GM12878 (cell line): ENCODE results near the gene MAS1L. TPM values are rescaled to one million over a fixed set of nuclear protein-coding genes. Genes with fewer than 3 reads are reported as not detected.

ENCODE experiments used
- ATAC-seq: fragments of 200-7000 bp; cut with Tn5 transposase; 3 replicates; pipeline ENCODE4 v1.9.1; 2020; ENCODE audit warnings: mild to moderate bottlenecking, moderate library complexity
- BruUV-seq: library from RNA; stranded (reverse); fragments of 400-500 nt; replicated peaks from 2 replicates; lab custom pipeline; 2021; lab: Mats Ljungman, UMichigan
- CTCF ChIA-PET: fragments of 300-600 bp; sonication (Branson Sonifier 250); formaldehyde crosslinking; extraction: SDS; loops from one replicate; lab custom pipeline; 2021; ENCODE audit warnings: inconsistent platforms; lab: Yijun Ruan, JAX
- POLR2A ChIA-PET: fragments of 350-600 bp; formaldehyde crosslinking; extraction: SDS; loops from one replicate; lab custom pipeline; 2021; ENCODE audit warnings: inconsistent platforms; lab: Charles Lee
- RAD21 ChIA-PET: fragments of 300-600 bp; sonication (Branson Sonifier 250); formaldehyde crosslinking; loops from one replicate; lab custom pipeline; 2023; ENCODE audit warnings: antibody characterized with exemption; ENCODE audit not compliant: unreplicated experiment; lab: Charles Lee
- SMC1A ChIA-PET: fragments of 300-600 bp; sonication (Branson Sonifier 250); formaldehyde crosslinking; loops from one replicate; lab custom pipeline; 2023; ENCODE audit not compliant: unreplicated experiment, uncharacterized antibody; lab: Charles Lee
- DNase-seq: peaks from one replicate; pipeline ENCODE4 v3.0.0-alpha.2; 2011; ENCODE audit warnings: low read depth, low spot score
- FAIRE-seq: peaks from 3 replicates; lab custom pipeline; 2011; peaks lifted over from hg19 to GRCh38; lab: Jason Lieb, UNC
- H2AFZ ChIP-seq: 2 replicates; pipeline ENCODE4 v1.6.0; 2011; ENCODE audit warnings: low read depth, low read length, control low read depth; ENCODE audit not compliant: control insufficient read depth
- H3K27ac ChIP-seq: 2 replicates; pipeline ENCODE4 v1.5.1; 2011; ENCODE audit warnings: control low read depth; ENCODE audit not compliant: control insufficient read depth, insufficient read depth
- H3K27me3 ChIP-seq, 2 experiments: replicated peaks in 1 of 2; 2 replicates each; pipeline versions ENCODE4 v1.6.0 to v1.6.1; 2011; ENCODE audit warnings: low read length in 1 of 2; ENCODE audit not compliant: control insufficient read depth in 2 of 2, insufficient read depth in 2 of 2
- H3K36me3 ChIP-seq, 2 experiments: 2 replicates each; pipeline ENCODE4 v1.5.1; 2011; ENCODE audit warnings: low read length in 1 of 2; ENCODE audit not compliant: control insufficient read depth in 2 of 2, insufficient read depth in 2 of 2
- H3K4me1 ChIP-seq: 2 replicates; pipeline ENCODE4 v1.6.1; 2011; ENCODE audit warnings: mild to moderate bottlenecking, low read length, moderate library complexity, mixed read lengths; ENCODE audit not compliant: control insufficient read depth, insufficient read depth
- H3K4me2 ChIP-seq: 2 replicates; pipeline ENCODE4 v1.6.0; 2011; ENCODE audit warnings: control low read depth; ENCODE audit not compliant: control insufficient read depth, insufficient read depth
- H3K4me3 ChIP-seq: fragments of 200-600 bp; sonication (generic); 2 replicates; pipeline ENCODE4 v1.5.1; 2016
- H3K79me2 ChIP-seq: 2 replicates; pipeline ENCODE4 v1.6.0; 2011; ENCODE audit warnings: low read length; ENCODE audit not compliant: control insufficient read depth, insufficient read depth
- H3K9ac ChIP-seq: 2 replicates; pipeline ENCODE4 v1.8.0; 2011; ENCODE audit warnings: low read length, control low read depth, mixed read lengths; ENCODE audit not compliant: control insufficient read depth, insufficient read depth
- H3K9me3 ChIP-seq: replicated peaks from 3 replicates; pipeline ENCODE4 v1.5.1; 2011; ENCODE audit warnings: mild to moderate bottlenecking, low read length; ENCODE audit not compliant: control insufficient read depth, insufficient read depth
- H4K20me1 ChIP-seq: 2 replicates; pipeline ENCODE4 v1.6.0; 2011; ENCODE audit not compliant: control insufficient read depth, insufficient read depth
- CREM ChIP-seq: IDR thresholded peaks from 2 replicates; pipeline ENCODE4 v1.6.1; 2014; ENCODE audit warnings: antibody characterized with exemption, low read depth
- IRF4 ChIP-seq: IDR thresholded peaks from 2 replicates; pipeline ENCODE4 v1.6.1; 2011; ENCODE audit warnings: low read depth, low read length
- KDM1A ChIP-seq: fragments of 200-600 bp; sonication (generic); IDR thresholded peaks from 2 replicates; pipeline ENCODE4 v1.6.1; 2016; ENCODE audit warnings: borderline replicate concordance
- NFIC ChIP-seq: IDR thresholded peaks from 2 replicates; pipeline ENCODE4 v1.6.1; 2012; ENCODE audit warnings: low read depth, mild to moderate bottlenecking, inconsistent platforms, low read length, moderate library complexity
- POLR2A ChIP-seq: IDR thresholded peaks from 2 replicates; pipeline ENCODE4 v1.6.1; 2011; ENCODE audit warnings: low read depth, mild to moderate bottlenecking, low read length
- RB1 ChIP-seq: fragments of 450-650 bp; formaldehyde crosslinking; IDR thresholded peaks from 2 replicates; pipeline ENCODE4 v1.6.1; 2017; ENCODE audit warnings: mild to moderate bottlenecking, borderline replicate concordance
- REST ChIP-seq: IDR thresholded peaks from 2 replicates; pipeline ENCODE4 v1.6.1; 2012; ENCODE audit warnings: mild to moderate bottlenecking, low read depth, low read length
- RFX5 ChIP-seq: IDR thresholded peaks from 2 replicates; pipeline ENCODE4 v1.6.1; 2011; ENCODE audit warnings: low read depth, low read length, improper control_type of control experiment
- SMARCA5 ChIP-seq: fragments of 450-650 bp; IDR thresholded peaks from 2 replicates; pipeline ENCODE4 v1.6.1; 2017; ENCODE audit warnings: mild to moderate bottlenecking
- SUZ12 ChIP-seq: fragments of 200-600 bp; sonication (generic); IDR thresholded peaks from one replicate; pipeline ENCODE4 v1.6.1; 2018; ENCODE audit warnings: antibody characterized with exemption, mild to moderate bottlenecking; ENCODE audit not compliant: unreplicated experiment
- ZNF217 ChIP-seq: fragments of 450-650 bp; IDR thresholded peaks from 2 replicates; pipeline ENCODE4 v1.6.1; 2017; ENCODE audit warnings: antibody characterized with exemption, mild to moderate bottlenecking
- ZNF24 ChIP-seq: fragments of 450-650 bp; IDR thresholded peaks from 2 replicates; pipeline ENCODE4 v1.6.1; 2017; ENCODE audit warnings: antibody characterized with exemption, mild to moderate bottlenecking
- whole genome bisulfite sequencing: methylation state at CpG from one replicate; pipeline ENCODE4 v1.1.6; 2016; ENCODE audit warnings: low lambda C conversion rate; ENCODE audit not compliant: insufficient replicate concordance, insufficient coverage; ENCODE audit errors: missing lambda C conversion rate; 5-methylcytosine and 5-hydroxymethylcytosine counted together
- in situ Hi-C: fragments of 300-500 bp; cut with MboI; formaldehyde crosslinking; loops from 9 replicates; pipeline ENCODE4 v1.14.3; 2018; ENCODE audit warnings: mixed read lengths
- intact Hi-C: fragments of 100-400 bp; cut with micrococcal nuclease; formaldehyde crosslinking; loops from one replicate; pipeline ENCODE4 v1.14.2; 2022; ENCODE audit not compliant: unreplicated experiment
- polyA plus RNA-seq, 11 experiments: library from polyadenylated mRNA; depleted of rRNA in 4 of 11; unstranded in 6 of 11; stranded (reverse) in 5 of 11; fragments of >200 nt; fragmentation: Nextera tagmentation in 4 of 11; fragmentation: Illumina TruSeq in 1 of 11; extraction: Ambion mirVana in 4 of 11; extraction: Trizol in 1 of 11; gene quantifications; 1 replicate in 1 of 11; 2 replicates in 10 of 11; pipeline versions ENCODE4 v1.2.1 to v1.2.3, GENCODE V29; 2011 to 2016; ENCODE audit warnings: inconsistent platforms in 2 of 11, missing spikeins in 2 of 11, low read depth in 1 of 11
- total RNA-seq, 4 experiments: library from RNA; depleted of rRNA in 3 of 4; stranded (reverse); fragments of >200 nt in 3 of 4; fragmentation: Illumina TruSeq in 1 of 4; extraction: Trizol in 1 of 4; gene quantifications; 2 replicates each; pipeline versions ENCODE4 v1.2.1 to v1.2.3, GENCODE V29; 2013 to 2021
- TF ChIP-seq, protein P1 (sequence below): fragments of 450-650 bp; IDR thresholded peaks from 2 replicates; pipeline ENCODE4 v1.6.1; 2016; ENCODE audit warnings: mild to moderate bottlenecking
- TF ChIP-seq, protein P2 (sequence below): fragments of 150-350 bp; IDR thresholded peaks from 2 replicates; pipeline ENCODE4 v1.6.1; 2016; ENCODE audit warnings: low read depth, low read length

The MAS1L gene
- total and polyA plus RNA-seq, 10 of the 15 experiments (the other 5 are each of a cell fraction or from before 2014, with no cell fraction given): not detected

GRCh38 chr6:29483735-29484134 is 4.0 kb downstream of the MAS1L start (continued):
- TF ChIP-seq, protein P1, sequence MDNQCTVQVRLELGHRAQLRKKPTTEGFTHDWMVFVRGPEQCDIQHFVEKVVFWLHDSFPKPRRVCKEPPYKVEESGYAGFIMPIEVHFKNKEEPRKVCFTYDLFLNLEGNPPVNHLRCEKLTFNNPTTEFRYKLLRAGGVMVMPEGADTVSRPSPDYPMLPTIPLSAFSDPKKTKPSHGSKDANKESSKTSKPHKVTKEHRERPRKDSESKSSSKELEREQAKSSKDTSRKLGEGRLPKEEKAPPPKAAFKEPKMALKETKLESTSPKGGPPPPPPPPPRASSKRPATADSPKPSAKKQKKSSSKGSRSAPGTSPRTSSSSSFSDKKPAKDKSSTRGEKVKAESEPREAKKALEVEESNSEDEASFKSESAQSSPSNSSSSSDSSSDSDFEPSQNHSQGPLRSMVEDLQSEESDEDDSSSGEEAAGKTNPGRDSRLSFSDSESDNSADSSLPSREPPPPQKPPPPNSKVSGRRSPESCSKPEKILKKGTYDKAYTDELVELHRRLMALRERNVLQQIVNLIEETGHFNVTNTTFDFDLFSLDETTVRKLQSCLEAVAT: no peak
- TF ChIP-seq NFIC (no peak), ZNF24 (no peak), POLR2A (no peak), SMARCA5 (no peak), CREM (no peak), SUZ12 (no peak), KDM1A (no peak), REST (no peak), ZNF217 (no peak)
- TF ChIP-seq, all 136 proteins: peak for 0

DNA sequence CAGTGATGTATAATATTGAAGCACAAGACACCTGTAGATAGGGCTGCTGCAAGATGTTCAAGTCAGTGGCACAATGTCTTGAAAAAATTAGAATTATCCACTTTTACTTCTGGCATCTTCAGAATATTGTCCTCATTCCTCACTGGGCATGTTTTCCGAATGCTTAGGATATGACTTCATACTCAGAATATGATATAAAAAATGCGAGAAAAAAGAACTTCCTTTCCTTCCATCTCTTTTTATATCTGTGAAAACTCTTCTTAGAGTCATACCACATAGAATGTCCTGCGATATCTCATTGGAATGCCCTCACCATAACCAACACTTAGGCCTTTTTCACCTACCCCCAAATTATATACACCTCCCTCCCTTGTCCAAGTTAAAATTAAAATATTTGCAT is 4.6 kb downstream of the MAS1L start:
- 14% methylated on average over 3 of the region's 3 CpGs for WGBS
- in situ Hi-C loops (no loop called here), intact Hi-C loops (no loop called here)
- FAIRE-seq: no peak
- no peaks in the 10 kb centered on the region for H3K36me3 ChIP-seq
- CTCF ChIA-PET: no interaction called here
- ATAC-seq: no peak
- no peaks in the 10 kb centered on the region for H3K79me2 ChIP-seq
- no peak overlapping the region for H2AFZ ChIP-seq
- H3K27ac ChIP-seq: no peak overlapping the region
- no peaks in the 10 kb centered on the region for H4K20me1 ChIP-seq
- no TSS peak for BruUV-seq
- no peak for DNase-seq
- H3K9ac ChIP-seq: no peak overlapping the region
- no peaks in the 10 kb centered on the region for H3K9me3 ChIP-seq
- RAD21 ChIA-PET: no interaction called here
- no peaks in the 10 kb centered on the region; a peak in 1 of 4 replicates for H3K27me3 ChIP-seq
- no peak overlapping the region for H3K4me2 ChIP-seq
- SMC1A ChIA-PET: interaction anchor here (1.4 kb wide), 1 partner anchor 12 kb away, joined by 3 read pairs; no protein-coding TSS in a partner anchor
- H3K4me3 ChIP-seq: no peak overlapping the region
- POLR2A ChIA-PET: no interaction called here
- no peaks in the 10 kb centered on the region for H3K4me1 ChIP-seq
- TF ChIP-seq, protein P2, sequence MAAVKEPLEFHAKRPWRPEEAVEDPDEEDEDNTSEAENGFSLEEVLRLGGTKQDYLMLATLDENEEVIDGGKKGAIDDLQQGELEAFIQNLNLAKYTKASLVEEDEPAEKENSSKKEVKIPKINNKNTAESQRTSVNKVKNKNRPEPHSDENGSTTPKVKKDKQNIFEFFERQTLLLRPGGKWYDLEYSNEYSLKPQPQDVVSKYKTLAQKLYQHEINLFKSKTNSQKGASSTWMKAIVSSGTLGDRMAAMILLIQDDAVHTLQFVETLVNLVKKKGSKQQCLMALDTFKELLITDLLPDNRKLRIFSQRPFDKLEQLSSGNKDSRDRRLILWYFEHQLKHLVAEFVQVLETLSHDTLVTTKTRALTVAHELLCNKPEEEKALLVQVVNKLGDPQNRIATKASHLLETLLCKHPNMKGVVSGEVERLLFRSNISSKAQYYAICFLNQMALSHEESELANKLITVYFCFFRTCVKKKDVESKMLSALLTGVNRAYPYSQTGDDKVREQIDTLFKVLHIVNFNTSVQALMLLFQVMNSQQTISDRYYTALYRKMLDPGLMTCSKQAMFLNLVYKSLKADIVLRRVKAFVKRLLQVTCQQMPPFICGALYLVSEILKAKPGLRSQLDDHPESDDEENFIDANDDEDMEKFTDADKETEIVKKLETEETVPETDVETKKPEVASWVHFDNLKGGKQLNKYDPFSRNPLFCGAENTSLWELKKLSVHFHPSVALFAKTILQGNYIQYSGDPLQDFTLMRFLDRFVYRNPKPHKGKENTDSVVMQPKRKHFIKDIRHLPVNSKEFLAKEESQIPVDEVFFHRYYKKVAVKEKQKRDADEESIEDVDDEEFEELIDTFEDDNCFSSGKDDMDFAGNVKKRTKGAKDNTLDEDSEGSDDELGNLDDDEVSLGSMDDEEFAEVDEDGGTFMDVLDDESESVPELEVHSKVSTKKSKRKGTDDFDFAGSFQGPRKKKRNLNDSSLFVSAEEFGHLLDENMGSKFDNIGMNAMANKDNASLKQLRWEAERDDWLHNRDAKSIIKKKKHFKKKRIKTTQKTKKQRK: no peak
- TF ChIP-seq SUZ12 (no peak), IRF4 (no peak), RFX5 (no peak), CREM (no peak), RB1 (no peak)
